GM06990 (cell line): ENCODE results near the gene ANGPTL5.
"Not testable (repeated sequence)": the region's sequence is repeated elsewhere in the genome, so short reads cannot be mapped to it uniquely, and the experiment has no call there.

ENCODE experiments used
- DNase-seq: peaks from one replicate; pipeline ENCODE4 v3.0.0-alpha.2; 2011; ENCODE audit not compliant: insufficient read length; ENCODE audit errors: extremely low read depth
- H3K27me3 ChIP-seq: replicated peaks from 2 replicates; pipeline ENCODE4 v1.6.0; 2011; ENCODE audit warnings: low read length; ENCODE audit not compliant: control insufficient read depth, insufficient read depth
- H3K36me3 ChIP-seq: 2 replicates; pipeline ENCODE4 v1.5.1; 2011; ENCODE audit warnings: low read length; ENCODE audit not compliant: control insufficient read depth, insufficient read depth
- H3K4me3 ChIP-seq: replicated peaks from 2 replicates; pipeline ENCODE4 v1.5.1; 2011; ENCODE audit warnings: low read depth, mild to moderate bottlenecking, control low read depth, low read length
- TF ChIP-seq, protein P1 (sequence below): IDR thresholded peaks from 2 replicates; pipeline ENCODE4 v1.5.1; 2011; ENCODE audit warnings: low read length, control low read depth, mild to moderate bottlenecking, inconsistent platforms; ENCODE audit not compliant: insufficient read depth, poor library complexity, severe bottlenecking

The ANGPTL5 gene

DNA sequence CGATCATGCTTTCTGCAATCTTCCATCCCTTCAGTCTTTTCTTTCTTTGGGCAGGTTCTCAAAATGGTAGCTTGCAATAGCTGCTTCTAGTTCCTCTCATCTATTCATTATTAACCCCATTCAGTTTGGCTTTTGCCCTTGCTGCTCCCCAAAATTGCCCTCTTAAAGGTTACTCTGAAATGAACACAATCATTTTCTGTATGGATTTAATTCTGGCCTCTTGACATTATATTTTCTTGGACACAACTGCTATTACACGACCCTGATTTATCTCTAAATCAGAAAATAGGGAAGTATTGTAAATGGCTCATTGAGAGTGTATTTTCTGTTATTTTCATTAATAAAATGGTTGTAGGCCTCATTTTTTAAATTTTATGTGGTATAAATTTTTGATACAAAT is at the start of gene ANGPTL5:
Gene ANGPTL5 (minus strand): TSS at position 101 of the 400 bp plus-strand sequence. CDS start 8,613 bp downstream, outside the sequence.
- DNase-seq = no peak
- H3K27me3 ChIP-seq = no peaks in the 10 kb centered on the region; the same call in 1 of the 2 replicates
- no peaks in the 10 kb centered on the region for H3K36me3 ChIP-seq
- TF ChIP-seq, protein P1, sequence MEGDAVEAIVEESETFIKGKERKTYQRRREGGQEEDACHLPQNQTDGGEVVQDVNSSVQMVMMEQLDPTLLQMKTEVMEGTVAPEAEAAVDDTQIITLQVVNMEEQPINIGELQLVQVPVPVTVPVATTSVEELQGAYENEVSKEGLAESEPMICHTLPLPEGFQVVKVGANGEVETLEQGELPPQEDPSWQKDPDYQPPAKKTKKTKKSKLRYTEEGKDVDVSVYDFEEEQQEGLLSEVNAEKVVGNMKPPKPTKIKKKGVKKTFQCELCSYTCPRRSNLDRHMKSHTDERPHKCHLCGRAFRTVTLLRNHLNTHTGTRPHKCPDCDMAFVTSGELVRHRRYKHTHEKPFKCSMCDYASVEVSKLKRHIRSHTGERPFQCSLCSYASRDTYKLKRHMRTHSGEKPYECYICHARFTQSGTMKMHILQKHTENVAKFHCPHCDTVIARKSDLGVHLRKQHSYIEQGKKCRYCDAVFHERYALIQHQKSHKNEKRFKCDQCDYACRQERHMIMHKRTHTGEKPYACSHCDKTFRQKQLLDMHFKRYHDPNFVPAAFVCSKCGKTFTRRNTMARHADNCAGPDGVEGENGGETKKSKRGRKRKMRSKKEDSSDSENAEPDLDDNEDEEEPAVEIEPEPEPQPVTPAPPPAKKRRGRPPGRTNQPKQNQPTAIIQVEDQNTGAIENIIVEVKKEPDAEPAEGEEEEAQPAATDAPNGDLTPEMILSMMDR = no peak
- peak within 1 kb of the TSS; percentile 55 for H3K4me3 ChIP-seq

GRCh38 chr11:101964200-101964599 is 47.9 kb upstream of the ANGPTL5 start:
- H3K4me3 ChIP-seq, H3K27me3 ChIP-seq, H3K36me3 ChIP-seq, DNase-seq: not testable (repeated sequence)

GRCh38 chr11:101960231-101960630 is 43.9 kb upstream of the ANGPTL5 start:
- Histone ChIP-seq H3K27me3 (no peaks in the 10 kb centered on the region), H3K36me3 (no peaks in the 10 kb centered on the region), H3K4me3 (no peak overlapping the region)
- TF ChIP-seq, protein P1 = no peak
- no peak for DNase-seq

- TF ChIP-seq, protein P1 = no peak
- Histone ChIP-seq H3K27me3 (no peaks in the 10 kb centered on the region), H3K4me3 (no peak overlapping the region), H3K36me3 (no peaks in the 10 kb centered on the region)
- DNase-seq = no peak
These were observed 39.4 kb upstream of the ANGPTL5 start for GRCh38 chr11:101955701-101956100.

DNA sequence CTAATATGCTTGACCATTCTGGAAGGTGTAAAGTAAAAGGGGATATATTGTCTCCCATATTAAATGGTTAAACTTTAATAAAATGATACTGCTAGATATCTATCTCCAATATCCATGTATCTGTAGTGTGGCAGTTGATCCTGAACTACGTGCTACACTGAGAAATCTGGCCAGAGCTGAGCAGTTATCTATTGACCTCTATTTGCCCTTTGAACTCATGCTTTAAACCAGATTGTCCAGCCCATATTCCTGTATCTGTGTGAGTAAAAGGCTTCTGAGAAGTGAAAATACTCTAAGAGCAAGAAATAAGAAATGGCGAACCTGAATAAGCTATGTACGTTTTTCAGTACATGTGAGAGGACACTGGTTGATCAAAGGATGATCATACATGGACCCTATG is 39.0 kb upstream of the ANGPTL5 start:
- TF ChIP-seq, protein P1 = no peak
- no peaks in the 10 kb centered on the region for H3K27me3 ChIP-seq
- no peaks in the 10 kb centered on the region for H3K36me3 ChIP-seq
- DNase-seq = no peak
- no peak overlapping the region for H3K4me3 ChIP-seq

DNA sequence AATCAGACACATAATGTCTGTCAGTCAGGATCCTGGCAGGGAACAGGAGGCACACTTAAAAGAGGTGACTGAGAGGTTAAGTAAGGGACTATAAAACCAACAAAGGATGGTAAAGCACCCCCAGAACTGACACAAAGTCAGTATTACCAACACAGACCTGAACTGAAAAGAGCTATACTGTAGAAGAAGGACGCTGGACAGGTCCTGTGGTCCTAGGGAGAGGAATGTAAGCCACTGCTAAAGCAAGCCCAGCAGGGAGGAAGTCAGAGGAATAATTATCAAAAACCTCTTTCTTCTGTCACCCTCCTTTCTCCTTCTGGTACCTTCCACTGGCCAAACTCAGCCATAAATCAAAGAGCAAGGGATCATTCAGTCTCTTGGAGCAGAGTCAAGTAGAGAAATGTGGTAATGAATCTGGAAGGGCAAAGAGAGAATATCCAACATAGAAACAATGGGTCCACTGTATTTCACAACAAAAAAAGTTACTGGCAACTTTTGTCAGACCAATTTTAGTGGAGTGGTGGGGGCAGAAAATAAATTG is 33.4 kb upstream of the ANGPTL5 start:
- Histone ChIP-seq H3K36me3 (no peaks in the 10 kb centered on the region), H3K27me3 (no peaks in the 10 kb centered on the region), H3K4me3 (no peak overlapping the region)
- TF ChIP-seq, protein P1 = no peak
- no peak for DNase-seq
